Lower leg skin (tissue), 4 donors: ENCODE results near the gene CEP63. TPM values are rescaled to one million over a fixed set of nuclear protein-coding genes. Genes with fewer than 3 reads are reported as not detected.

Experiments
- DNase-seq, 2 donors: peaks; one replicate each; pipeline ENCODE4 v3.0.0-alpha.2; 2019; ENCODE audit warnings: low spot score in 2 of 2
- H3K4me3 ChIP-seq: fragments of 200-600 bp; sonication (generic); 2 replicates; pipeline ENCODE4 v1.5.1; 2017; ENCODE audit warnings: mild to moderate bottlenecking, low read depth; ENCODE audit not compliant: poor library complexity, severe bottlenecking
- POLR2A ChIP-seq, 2 donors: fragments of 450-650 bp; IDR thresholded peaks; one replicate each; pipeline ENCODE4 v1.6.1; 2016 to 2017; ENCODE audit warnings: antibody characterized with exemption in 2 of 2, mild to moderate bottlenecking in 1 of 2, moderate library complexity in 1 of 2
- WGBS, 2 donors: methylation state at CpG; one replicate each; pipeline ENCODE4 v1.1.5; 2018; 5-methylcytosine and 5-hydroxymethylcytosine counted together
- intact Hi-C: fragments of 100-400 bp; cut with DNase I; formaldehyde crosslinking; loops from one replicate; pipeline ENCODE4 v1.15.0; 2023; ENCODE audit warnings: low total_unique reads
- total RNA-seq, 4 donors: library from RNA; depleted of rRNA; stranded (reverse); fragments of >200 nt; gene quantifications; one replicate each; pipeline ENCODE4 v1.1.0, GENCODE V29; 2016
- TF ChIP-seq, protein P1 (sequence below), 3 donors: fragments of 450-650 bp; IDR thresholded peaks; one replicate each; pipeline ENCODE4 v1.5.1; 2016; ENCODE audit warnings: antibody characterized with exemption in 3 of 3, mild to moderate bottlenecking in 3 of 3, moderate library complexity in 2 of 3

The CEP63 gene
- total RNA-seq, 4 donors from 2014 or later, result 15.6 to 23.2 (median 18.1) TPM

DNA sequence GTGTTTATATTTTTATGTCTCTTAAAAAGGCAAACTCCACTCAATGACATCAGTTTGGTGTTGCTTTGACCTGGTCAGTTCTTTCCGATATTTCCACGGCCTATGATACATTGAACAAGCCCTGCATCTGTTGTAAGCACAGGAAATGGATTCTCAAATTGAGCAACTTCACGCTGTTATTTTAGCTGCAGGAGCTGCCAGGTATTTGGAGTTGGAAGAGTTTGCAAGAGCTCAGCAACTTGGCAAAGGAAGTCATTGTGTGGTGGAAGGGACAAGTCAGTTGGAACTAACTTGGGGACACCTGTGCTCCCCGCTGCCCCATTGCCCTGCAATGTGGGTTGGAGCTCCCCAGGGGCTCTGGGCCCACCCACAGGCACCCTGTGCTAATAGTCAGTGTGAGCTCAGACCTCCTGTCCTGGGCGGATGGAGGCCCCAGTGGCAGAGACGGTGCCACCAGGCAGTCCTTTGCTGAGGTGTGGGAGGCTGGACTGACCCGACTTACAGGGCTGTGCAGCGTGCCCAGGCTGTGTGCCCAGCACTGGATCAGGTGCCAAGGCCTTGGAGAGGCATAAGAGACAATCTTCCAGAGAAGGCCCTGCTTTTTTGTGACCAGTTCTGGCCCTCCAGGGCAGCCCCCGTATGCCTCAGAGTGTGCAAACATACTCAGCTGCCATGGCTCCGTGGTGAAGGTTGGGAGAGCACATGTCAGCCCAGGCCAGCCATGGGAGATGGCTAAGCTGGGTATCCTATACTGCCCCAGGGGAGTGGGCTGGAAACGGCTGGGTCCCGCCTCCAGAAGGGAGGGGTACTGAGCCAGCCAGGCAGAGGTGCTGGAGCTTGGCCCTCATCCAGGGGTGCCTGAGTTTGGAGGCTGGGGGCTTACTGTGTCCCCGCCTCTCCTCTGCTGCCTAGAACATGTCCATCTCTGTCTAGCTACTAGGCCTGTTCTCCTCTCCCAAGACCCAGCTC, 121.5 kb downstream of the CEP63 start:
- TF ChIP-seq, protein P1, sequence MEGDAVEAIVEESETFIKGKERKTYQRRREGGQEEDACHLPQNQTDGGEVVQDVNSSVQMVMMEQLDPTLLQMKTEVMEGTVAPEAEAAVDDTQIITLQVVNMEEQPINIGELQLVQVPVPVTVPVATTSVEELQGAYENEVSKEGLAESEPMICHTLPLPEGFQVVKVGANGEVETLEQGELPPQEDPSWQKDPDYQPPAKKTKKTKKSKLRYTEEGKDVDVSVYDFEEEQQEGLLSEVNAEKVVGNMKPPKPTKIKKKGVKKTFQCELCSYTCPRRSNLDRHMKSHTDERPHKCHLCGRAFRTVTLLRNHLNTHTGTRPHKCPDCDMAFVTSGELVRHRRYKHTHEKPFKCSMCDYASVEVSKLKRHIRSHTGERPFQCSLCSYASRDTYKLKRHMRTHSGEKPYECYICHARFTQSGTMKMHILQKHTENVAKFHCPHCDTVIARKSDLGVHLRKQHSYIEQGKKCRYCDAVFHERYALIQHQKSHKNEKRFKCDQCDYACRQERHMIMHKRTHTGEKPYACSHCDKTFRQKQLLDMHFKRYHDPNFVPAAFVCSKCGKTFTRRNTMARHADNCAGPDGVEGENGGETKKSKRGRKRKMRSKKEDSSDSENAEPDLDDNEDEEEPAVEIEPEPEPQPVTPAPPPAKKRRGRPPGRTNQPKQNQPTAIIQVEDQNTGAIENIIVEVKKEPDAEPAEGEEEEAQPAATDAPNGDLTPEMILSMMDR (IDR thresholded peaks at IDR 0.05), result no peak
- no peak for TF ChIP-seq POLR2A (IDR thresholded peaks at IDR 0.05)
- intact Hi-C loops, result no loop called here
- 67 to 69% methylated on average over 9 to 13 of the region's 13 CpGs for WGBS, 2 donors
- DNase-seq, result no peak
- H3K4me3 ChIP-seq, result no peak overlapping the region

DNA sequence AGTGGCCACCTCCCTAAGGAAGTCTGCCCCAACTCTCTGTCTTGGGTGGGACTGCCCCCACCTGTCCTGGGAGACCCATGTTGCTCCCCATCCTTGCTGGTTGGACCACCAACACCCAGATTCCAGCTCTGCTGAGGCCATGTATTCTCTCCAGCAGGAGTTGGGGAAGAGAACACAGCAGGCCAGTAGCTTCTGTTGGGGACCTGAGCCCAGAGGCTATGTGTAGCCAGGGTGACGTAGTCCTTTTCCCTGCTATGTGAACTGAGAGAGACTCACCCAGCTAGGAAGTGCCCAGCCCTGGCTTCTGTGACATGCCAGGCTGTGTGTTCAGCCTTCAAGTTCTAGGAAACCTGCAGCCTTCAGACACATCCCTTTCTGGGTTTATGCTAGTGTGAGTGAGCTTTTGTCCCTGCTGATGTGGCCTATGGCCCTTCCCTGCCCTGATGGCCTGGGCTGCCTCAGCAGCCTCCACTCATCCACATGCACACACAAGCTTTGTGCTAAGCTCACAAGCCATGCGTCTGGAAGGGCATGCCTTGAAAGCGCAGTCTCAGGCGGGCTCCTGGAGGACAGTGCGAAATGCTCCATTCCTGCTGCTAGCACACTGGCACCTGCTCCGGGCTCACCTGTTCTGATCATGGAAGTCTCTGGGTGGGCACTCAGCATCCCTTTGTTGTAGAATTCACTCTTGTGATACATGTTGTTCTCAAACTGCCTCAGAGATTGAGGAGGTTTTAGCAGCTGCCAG, 122.3 kb downstream of the CEP63 start:
- no peak for DNase-seq
- TF ChIP-seq, protein P1 (IDR thresholded peaks at IDR 0.05), result no peak
- no peak for TF ChIP-seq POLR2A (IDR thresholded peaks at IDR 0.05)
- WGBS, 2 donors, result 93 to 96% methylated on average over 5 to 6 of the region's 6 CpGs
- intact Hi-C loops, result no loop called here
- no peak overlapping the region for H3K4me3 ChIP-seq

DNA sequence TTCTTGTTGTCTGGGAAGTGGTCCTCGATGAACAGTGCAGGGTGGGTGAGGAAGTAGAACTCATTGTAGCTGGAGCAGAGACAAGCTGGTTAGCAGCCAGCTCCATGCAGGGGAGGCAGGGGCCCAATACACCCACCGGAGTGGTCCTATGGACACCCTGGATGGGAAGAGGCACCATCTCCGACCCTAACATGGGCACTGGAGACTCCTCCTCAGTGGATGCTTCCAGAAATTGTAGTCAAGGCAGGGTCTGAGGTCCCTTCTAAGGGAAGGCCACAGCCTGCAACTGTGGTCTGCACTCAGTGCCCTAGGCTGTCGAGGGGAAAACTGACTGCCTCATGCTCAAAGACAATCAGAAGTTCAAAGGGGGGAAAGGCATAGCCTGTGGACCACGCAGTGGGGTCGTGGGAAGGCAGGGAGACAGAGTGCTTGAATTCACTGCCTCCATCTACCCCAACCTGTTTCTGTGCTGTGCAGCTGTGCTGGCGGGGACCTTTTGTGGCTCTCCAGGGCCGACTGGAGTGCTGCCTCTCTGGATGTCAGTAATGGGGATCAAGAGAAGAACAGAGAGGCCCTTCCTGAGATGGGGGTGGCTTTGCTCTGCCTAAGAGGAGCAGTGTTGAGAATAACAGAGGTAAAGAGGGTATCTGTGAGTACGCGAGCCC, 123.0 kb downstream of the CEP63 start:
- no peak for TF ChIP-seq POLR2A (IDR thresholded peaks at IDR 0.05)
- TF ChIP-seq, protein P1 (IDR thresholded peaks at IDR 0.05), result no peak
- intact Hi-C loops, result no loop called here
- H3K4me3 ChIP-seq, result no peak overlapping the region
- no peak for DNase-seq
- WGBS, 2 donors, result 86 to 91% methylated on average over 10 of the region's 10 CpGs

DNA sequence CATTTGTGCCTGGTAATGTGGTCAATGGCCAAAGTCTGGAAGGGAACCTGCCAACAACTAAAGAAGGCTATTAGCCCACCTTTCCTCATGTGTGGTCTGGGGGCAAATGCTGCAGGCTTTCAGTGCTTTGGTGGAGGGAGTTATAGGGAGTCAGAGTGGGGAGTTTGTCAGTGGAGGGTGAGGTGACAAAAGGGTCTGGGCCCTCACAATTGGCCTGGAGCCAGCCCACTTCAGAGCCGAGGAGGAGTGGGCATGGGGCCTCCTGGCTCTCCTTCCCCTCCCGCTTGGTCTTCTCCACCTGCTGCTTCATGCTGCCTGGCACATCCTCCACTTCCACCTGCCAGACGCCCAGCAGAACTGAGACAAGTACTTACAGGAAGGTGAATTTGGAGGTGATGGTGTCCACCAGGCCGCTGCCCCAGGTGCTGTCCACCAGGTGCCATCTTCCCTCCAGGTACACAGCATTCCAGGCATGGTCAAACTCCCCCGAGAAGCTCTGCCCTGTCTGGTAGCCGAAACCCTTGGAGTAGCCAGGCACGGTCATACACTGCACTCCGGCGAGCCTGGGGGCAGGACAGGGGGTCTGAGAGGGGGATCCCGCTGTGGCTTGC, 124.1 kb downstream of the CEP63 start:
- no peak overlapping the region for H3K4me3 ChIP-seq
- WGBS, 2 donors, result 69 to 78% methylated on average over 10 of the region's 10 CpGs
- intact Hi-C loops, result no loop called here
- no peak for TF ChIP-seq POLR2A (IDR thresholded peaks at IDR 0.05)
- TF ChIP-seq, protein P1 (IDR thresholded peaks at IDR 0.05), result no peak
- no peak for DNase-seq
